IMR-90 (cell line): ENCODE results near the gene LEUTX. TPM values are rescaled to one million over a fixed set of nuclear protein-coding genes. Genes with fewer than 3 reads are reported as not detected.

Experiments used
- microRNA-seq, 2 experiments: library from miRNA; stranded (forward) in 1 of 2; unstranded in 1 of 2; fragments of 10-50 nt in 1 of 2; fragments of <30 nt in 1 of 2; gene quantifications in 1 of 2; microRNA quantifications in 1 of 2; one replicate each; pipeline versions ENCODE3 to v1.1.0; 2013 to 2020; ENCODE audit not compliant: insufficient read depth in 1 of 2, insufficient read length in 1 of 2, unreplicated experiment in 1 of 2
- polyA plus RNA-seq, 3 experiments: library from polyadenylated mRNA; depleted of rRNA; stranded (reverse); fragments of >200 nt; gene quantifications; 2 replicates each; pipeline ENCODE4 v1.2.3, GENCODE V29; 2012; ENCODE audit warnings: low replicate concordance in 1 of 3
- small RNA-seq, 5 experiments: library from RNA; depleted of rRNA; stranded (forward); fragments of <200 nt; gene quantifications; one replicate each; pipeline ENCODE3, GENCODE V24; 2012
- total RNA-seq: library from RNA; depleted of rRNA; stranded (reverse); fragments of >200 nt; gene quantifications from 2 replicates; pipeline ENCODE4 v1.2.3, GENCODE V29; 2012; rRNA removed

LEUTX gene
- total and polyA plus RNA-seq, 2 of the 4 experiments (the other 2 are of a cell fraction): not detected

Small RNAs within 50 kb of the gene (microRNA-seq; reads per million reads assigned to microRNA genes)
- 0 reads per million in 2 experiments for gene MIR6719

Small RNAs within 50 kb of the gene (small RNA-seq; reads per million reads assigned to genes)
- gene MIR6719: 0 reads per million in 5 experiments

Other genes with a start within 250 kb of the LEUTX start
- gene EID2B, start 246.0 kb upstream of the LEUTX start, total RNA-seq: 2.7 and 4.2 TPM in 2 replicates
- 2.3 and 2.5 TPM in 2 replicates for gene EID2B, start 246.0 kb upstream of the LEUTX start, polyA plus RNA-seq (2012; rRNA removed)
- 5.7 and 6.9 TPM in 2 replicates for gene EID2, start 238.7 kb upstream of the LEUTX start, total RNA-seq
- 9.8 and 10.4 TPM in 2 replicates for gene EID2, start 238.7 kb upstream of the LEUTX start, polyA plus RNA-seq (2012; rRNA removed)
- gene LGALS13, start 176.3 kb upstream of the LEUTX start, total RNA-seq: not detected in 2 replicates
- gene LGALS13, start 176.3 kb upstream of the LEUTX start, polyA plus RNA-seq (2012; rRNA removed): not detected in 2 replicates
- gene LGALS16, start 122.9 kb upstream of the LEUTX start, total RNA-seq: not detected in 2 replicates
- gene LGALS16, start 122.9 kb upstream of the LEUTX start, polyA plus RNA-seq (2012; rRNA removed): not detected in 2 replicates
- not detected in 2 replicates for gene LGALS14, start 74.4 kb upstream of the LEUTX start, total RNA-seq
- not detected in 2 replicates for gene LGALS14, start 74.4 kb upstream of the LEUTX start, polyA plus RNA-seq (2012; rRNA removed)
- not detected in 2 replicates for gene CLC, start 40.8 kb upstream of the LEUTX start, total RNA-seq
- gene CLC, start 40.8 kb upstream of the LEUTX start, polyA plus RNA-seq (2012; rRNA removed): not detected in 2 replicates
- 2.7 and 3.6 TPM in 2 replicates for gene DYRK1B, start 55.3 kb downstream of the LEUTX start, total RNA-seq
- 10.2 and 11.4 TPM in 2 replicates for gene DYRK1B, start 55.3 kb downstream of the LEUTX start, polyA plus RNA-seq (2012; rRNA removed)
- 211 and 259 TPM in 2 replicates for gene FBL, start 67.5 kb downstream of the LEUTX start, total RNA-seq
- 405 and 446 TPM in 2 replicates for gene FBL, start 67.5 kb downstream of the LEUTX start, polyA plus RNA-seq (2012; rRNA removed)
- gene FCGBP, start 155.8 kb downstream of the LEUTX start, total RNA-seq: under 0.01 TPM in 1 of 2 replicates, not detected in the other
- gene FCGBP, start 155.8 kb downstream of the LEUTX start, polyA plus RNA-seq (2012; rRNA removed): 0.03 TPM in 2 replicates
- gene PSMC4, start 192.3 kb downstream of the LEUTX start, total RNA-seq: 213 and 216 TPM in 2 replicates
- 148 and 158 TPM in 2 replicates for gene PSMC4, start 192.3 kb downstream of the LEUTX start, polyA plus RNA-seq (2012; rRNA removed)
- 5.8 and 6.5 TPM in 2 replicates for gene ZNF546, start 218.2 kb downstream of the LEUTX start, total RNA-seq
- 0.57 and 1.6 TPM in 2 replicates for gene ZNF546, start 218.2 kb downstream of the LEUTX start, polyA plus RNA-seq (2012; rRNA removed)